ENCODE measurements around the gene LTBP4. TPM values are rescaled to one million over a fixed set of nuclear protein-coding genes. Genes with fewer than 3 reads are reported as not detected.

The LTBP4 gene
- total and polyA plus RNA-seq, 2 donors (not counting 1 experiment from before 2014, with no cell fraction given), result 81.2 to 105 TPM

DNA sequence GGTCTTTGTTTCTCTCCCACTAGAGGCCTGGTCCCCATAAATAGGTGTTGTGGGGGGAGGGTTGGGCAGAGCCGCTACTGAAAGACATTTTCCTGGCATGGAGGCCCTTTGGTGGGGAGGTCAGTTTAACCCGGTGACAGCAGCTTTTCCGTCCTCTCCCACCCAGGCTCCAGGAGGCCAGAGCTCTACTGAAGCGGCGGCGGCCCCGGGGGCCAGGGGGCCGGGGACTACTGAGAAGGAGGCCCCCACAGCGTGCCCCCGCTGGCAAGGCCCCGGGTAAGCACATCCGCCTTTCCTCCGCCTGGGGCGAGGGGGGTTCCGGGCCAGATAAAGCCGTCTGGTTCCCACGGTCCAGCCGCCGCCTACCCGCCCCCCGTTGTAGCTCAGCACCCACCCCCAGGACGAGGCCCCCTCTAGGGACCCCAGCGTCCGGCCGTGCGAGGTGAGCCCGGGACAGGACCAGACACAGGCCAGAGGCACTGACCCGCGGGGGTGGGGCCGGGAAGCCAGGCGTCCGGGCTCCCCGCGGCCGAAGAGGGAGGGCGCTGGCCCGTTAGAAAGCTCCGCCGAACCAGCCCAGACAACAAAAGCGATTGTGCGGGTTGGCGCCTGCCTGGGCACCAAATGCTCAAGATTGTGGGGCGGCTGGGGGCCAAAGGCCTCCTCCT lies 1.1 kb upstream of the LTBP4 start:
- H3K27ac ChIP-seq (ENCODE audit: low read length in 2 of 2), result no peak overlapping the region
- ChIA-PET POLR2A (interaction anchor here (0.5 to 2.0 kb wide), 4 partner anchors 10 to 829 kb away, joined by 3 to 13 read pairs (median 8); no protein-coding TSS in a partner anchor), CTCF (interaction anchor here (0.6 to 8.6 kb wide), 14 partner anchors 10 to 296 kb away, joined by 3 to 84 read pairs (median 10); no protein-coding TSS in a partner anchor)
- peak; percentile 50 for DNase-seq
- peaks cover 35% of the 10 kb centered on the region for H3K27me3 Mint-ChIP-seq
- no peaks in the 10 kb centered on the region for H3K36me3 ChIP-seq (replicated peaks in 1 of 2; ENCODE audit: control extremely low read depth in 1 of 2, control insufficient read depth in 1 of 2, extremely low read depth in 1 of 2, insufficient read depth in 2 of 2, low read length in 1 of 2)
- ATAC-seq (ENCODE audit: low read depth), result no peak
- intact Hi-C loops (cut with micrococcal nuclease), result loop anchor here (1.0 kb wide), 1 partner anchor 34 kb away; no protein-coding TSS in a partner anchor
- H3K27ac Mint-ChIP-seq, result no peak overlapping the region
- H2AFZ ChIP-seq (ENCODE audit: insufficient read depth, low read depth, low read length, poor library complexity, severe bottlenecking), result peak overlapping the region; percentile 32
- H3K9me3 Mint-ChIP-seq (ENCODE audit: insufficient read depth), result no peaks in the 10 kb centered on the region
- no peaks in the 10 kb centered on the region for H4K20me1 ChIP-seq (ENCODE audit: control insufficient read depth, insufficient read depth, low read length, poor library complexity, severe bottlenecking)
- TF ChIP-seq, protein P1, sequence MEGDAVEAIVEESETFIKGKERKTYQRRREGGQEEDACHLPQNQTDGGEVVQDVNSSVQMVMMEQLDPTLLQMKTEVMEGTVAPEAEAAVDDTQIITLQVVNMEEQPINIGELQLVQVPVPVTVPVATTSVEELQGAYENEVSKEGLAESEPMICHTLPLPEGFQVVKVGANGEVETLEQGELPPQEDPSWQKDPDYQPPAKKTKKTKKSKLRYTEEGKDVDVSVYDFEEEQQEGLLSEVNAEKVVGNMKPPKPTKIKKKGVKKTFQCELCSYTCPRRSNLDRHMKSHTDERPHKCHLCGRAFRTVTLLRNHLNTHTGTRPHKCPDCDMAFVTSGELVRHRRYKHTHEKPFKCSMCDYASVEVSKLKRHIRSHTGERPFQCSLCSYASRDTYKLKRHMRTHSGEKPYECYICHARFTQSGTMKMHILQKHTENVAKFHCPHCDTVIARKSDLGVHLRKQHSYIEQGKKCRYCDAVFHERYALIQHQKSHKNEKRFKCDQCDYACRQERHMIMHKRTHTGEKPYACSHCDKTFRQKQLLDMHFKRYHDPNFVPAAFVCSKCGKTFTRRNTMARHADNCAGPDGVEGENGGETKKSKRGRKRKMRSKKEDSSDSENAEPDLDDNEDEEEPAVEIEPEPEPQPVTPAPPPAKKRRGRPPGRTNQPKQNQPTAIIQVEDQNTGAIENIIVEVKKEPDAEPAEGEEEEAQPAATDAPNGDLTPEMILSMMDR (IDR thresholded peaks at IDR 0.05), result no peak
- TF ChIP-seq EZH2 (IDR thresholded peaks at IDR 0.05; ENCODE audit: borderline replicate concordance, insufficient read depth, low read depth, low read length, poor library complexity, severe bottlenecking), result peak; percentile 87
- H3K9ac ChIP-seq (ENCODE audit: low read length), result no peak overlapping the region
- H3K4me3 ChIP-seq (ENCODE audit: control extremely low read depth in 1 of 5, extremely low read depth in 1 of 5, insufficient read depth in 1 of 5, low read depth in 2 of 5, low read length in 4 of 5), result no peak overlapping the region
- 2% methylated on average over 42 of the region's 43 CpGs for WGBS (ENCODE audit: insufficient coverage)
- H3K27me3 ChIP-seq (replicated peaks in 1 of 4; ENCODE audit: control extremely low read depth in 1 of 4, control insufficient read depth in 3 of 4, insufficient read depth in 4 of 4, low read length in 3 of 4), result peaks cover 0 to 72% (median 40%) of the 10 kb centered on the region in 4 experiments
- H3K4me2 ChIP-seq (replicated peaks; ENCODE audit: low read depth, low read length, poor library complexity, severe bottlenecking), result peak overlapping the region; percentile 87
- peaks cover 60% of the 10 kb centered on the region for H3K4me1 Mint-ChIP-seq
- peak overlapping the region; percentile 74 for H3K4me3 Mint-ChIP-seq
- no peaks in the 10 kb centered on the region for H3K79me2 ChIP-seq (ENCODE audit: control insufficient read depth, insufficient read depth, low read length)
- H3K9me3 ChIP-seq (ENCODE audit: control extremely low read depth in 1 of 3, control insufficient read depth in 2 of 3, insufficient read depth in 1 of 3, low read length in 2 of 3), result peaks cover 0 to 33% (median 0%) of the 10 kb centered on the region in 3 donors
- peaks cover 76 to 82% of the 10 kb centered on the region in 2 donors for H3K4me1 ChIP-seq (ENCODE audit: control insufficient read depth in 2 of 2, insufficient read depth in 2 of 2, low read length in 2 of 2)
